HG03432 (cell line): ENCODE measurements around the gene TENT5D.
"Not testable (repeated sequence)": the region's sequence is repeated elsewhere in the genome, so short reads cannot be mapped to it uniquely, and the experiment has no call there.

Experiments
- ATAC-seq: cut with Tn5 transposase; IDR thresholded peaks from one replicate; pipeline ENCODE4 v1.9.1; 2021; ENCODE audit warnings: mild to moderate bottlenecking, moderate library complexity; ENCODE audit not compliant: unreplicated experiment

TENT5D gene

DNA sequence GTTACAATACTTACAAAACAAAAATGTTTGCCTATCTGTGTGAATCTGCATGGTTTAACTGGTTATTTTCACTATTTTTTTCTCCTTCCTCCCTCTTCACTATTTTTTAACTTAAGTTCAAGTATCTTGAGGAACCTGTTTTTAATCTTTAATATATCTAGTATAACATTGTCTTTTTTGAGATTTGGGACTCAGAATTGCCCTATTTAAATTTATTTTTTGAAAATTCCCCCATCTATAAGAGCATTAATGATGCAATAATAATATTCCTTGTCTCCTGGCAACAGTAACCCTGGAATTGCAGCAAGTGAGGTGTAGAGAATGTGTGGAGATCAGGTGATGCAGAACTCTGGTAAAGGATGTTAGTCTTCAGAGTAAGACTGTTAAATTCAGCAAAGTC is at the start of gene TENT5D:
Gene TENT5D (plus strand): TSS at position 301 of the 400 bp plus-strand sequence. CDS start 22,093 bp downstream, outside the sequence.
- no peak for ATAC-seq

DNA sequence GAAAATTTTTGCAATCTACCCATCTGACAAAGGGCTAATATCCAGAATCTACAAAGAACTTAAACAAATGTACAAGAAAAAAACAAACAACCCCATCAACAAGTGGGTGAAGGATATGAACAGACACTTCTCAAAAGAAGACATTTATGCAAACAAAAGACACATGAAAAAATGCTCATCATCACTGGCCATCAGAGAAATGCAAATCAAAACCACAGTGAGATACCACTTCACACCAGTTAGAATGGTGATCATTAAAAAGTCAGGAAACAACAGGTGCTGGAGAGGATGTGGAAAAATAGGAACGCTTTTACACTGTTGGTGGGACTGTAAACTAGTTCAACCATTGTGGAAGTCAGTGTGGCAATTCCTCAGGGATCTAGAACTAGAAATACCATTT is 34.6 kb upstream of the TENT5D start:
- not testable (repeated sequence) for ATAC-seq

DNA sequence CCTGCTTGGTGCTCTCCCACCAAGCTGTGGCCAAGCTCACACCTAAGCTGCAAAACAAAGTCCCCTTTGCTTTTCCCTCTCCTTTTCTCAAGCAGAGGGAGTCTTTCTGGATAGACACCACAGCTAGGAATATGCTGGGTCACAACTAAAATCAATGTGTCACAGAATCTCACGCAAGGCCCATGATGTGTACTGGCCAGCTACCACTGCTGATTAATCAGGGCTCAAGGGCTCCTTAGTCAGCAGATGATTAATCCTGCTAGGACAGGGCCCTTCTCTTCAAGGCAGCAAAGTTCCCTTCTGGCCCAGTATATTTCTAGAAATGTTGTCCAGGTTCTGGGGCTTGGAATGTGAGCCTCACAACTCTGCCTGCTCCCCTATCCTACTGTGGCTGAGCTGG is 32.0 kb upstream of the TENT5D start:
- no peak for ATAC-seq

DNA sequence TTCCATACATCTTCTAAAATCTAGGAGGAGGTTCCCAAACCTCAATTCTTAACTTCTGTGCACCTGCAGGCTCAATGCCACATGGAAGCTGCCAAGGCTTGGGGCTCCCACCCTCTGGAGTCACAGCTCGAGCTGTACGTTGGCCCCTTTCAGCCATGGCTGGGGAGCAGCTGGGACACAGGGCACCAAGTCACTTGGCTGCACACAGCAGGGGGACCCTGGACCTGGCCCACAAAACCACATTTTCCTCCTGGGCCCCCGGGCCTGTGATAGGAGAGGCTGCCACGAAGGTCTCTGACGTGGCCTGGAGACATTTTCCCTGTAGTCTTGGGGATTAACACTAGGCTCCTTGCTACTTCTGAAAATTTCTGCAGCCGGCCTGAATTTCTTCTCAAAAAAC is 8.2 kb upstream of the TENT5D start:
- ATAC-seq, result no peak

DNA sequence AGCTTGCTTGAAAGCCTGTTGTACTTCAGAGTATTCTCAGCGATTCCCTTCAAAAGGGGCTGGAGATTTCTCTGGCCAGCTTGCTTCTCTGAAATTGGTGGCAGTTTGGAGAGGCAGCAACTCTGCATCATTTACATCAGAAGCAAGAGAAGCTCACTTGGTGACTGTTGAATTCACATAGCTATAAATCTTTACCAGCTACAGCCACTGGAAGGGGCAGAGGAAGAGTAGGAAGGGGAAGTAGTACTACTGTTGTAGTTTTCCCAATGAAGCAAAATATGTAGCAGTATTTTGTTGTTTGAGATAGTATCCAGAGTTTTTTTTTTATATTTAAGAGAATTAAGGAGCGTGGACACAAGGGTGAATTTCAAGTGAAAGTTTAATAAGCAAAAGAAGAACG is 2.8 kb downstream of the TENT5D start:
- ATAC-seq, result no peak

DNA sequence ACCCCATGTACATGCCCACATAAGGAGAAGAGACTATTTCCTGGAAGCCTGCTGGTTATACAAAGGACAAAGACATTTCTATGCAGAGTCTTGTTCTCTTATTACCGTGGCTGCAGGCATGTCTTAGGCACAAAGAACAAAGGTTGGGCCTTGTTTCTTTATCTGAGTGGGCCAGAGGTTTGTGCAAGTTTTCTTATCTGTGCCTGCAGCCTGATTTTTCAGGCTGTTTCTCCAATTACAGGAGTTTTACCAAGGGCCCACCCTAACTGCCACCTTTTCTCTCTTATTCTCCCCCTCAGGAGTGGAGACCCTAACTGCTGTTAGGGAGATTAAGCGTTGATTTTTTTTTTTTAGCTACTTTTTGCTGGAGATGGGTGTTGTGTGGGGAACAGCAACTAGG is 3.5 kb downstream of the TENT5D start:
- ATAC-seq, result no peak

DNA sequence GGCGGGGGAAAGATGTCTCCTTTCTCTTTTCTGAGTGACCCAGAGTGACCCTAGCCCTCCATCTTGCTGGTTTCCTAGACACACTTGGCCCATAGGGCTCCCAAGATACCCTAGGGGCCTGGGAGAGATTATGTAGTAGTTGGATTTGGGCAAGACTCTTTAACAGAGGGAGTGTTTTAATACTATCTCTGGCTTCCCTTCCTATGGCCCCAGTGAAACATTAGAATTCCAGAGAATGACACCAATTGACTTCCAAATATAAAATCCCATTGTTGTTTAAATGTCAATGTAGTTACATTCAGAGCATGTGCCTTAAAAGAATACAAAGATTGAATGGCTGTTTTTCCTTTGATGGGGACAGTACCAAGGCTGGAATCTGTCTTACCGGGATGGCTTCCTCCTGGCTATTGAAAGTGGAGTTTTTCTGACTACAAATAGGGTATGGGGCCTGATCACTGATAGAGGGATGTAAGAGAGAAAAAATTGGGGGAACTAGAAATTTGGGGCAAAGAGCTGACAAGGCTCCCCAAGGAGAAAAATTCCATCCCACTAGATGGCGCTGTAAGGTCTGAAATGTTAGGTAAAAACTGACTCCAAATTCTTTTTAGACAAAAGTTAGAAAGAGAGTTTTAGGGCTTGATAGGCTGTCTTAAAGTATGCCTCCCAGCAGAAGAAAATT is 10.7 kb downstream of the TENT5D start:
- no peak for ATAC-seq

DNA sequence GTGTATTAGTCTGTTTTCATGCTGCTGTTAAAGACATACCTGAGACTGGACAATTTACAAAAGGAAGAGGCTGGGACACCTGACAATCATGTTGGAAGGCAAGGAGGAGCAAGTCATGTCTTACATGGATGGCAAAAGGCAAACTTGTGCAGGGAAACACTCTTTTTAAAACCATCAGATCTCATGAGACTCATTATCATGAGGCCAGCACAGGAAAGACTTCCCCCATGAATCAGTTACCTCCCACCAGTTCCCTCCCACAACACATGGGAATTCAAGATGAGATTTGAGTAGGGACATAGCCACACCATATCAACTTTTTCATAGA is 11.2 kb downstream of the TENT5D start:
- no peak for ATAC-seq

DNA sequence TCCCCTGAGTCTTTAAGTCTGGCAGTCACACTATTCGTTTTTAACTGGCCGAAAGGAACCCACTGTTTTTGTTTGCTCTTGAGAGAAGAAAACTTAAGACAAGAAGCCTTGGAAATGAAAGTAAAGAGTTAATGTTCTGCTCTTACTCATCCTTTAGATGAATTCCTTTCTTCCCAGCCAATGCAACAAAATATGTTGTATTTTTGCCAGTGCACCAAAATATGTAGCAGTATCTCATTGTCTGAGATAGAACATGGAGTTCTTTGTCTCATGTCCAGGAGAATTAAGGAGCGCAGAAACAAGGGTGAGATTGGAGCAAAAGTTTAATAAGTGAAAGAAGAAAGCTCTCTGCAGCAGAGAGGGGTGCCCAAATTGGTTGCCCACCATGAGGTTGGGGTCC is 12.2 kb downstream of the TENT5D start:
- ATAC-seq, result no peak

DNA sequence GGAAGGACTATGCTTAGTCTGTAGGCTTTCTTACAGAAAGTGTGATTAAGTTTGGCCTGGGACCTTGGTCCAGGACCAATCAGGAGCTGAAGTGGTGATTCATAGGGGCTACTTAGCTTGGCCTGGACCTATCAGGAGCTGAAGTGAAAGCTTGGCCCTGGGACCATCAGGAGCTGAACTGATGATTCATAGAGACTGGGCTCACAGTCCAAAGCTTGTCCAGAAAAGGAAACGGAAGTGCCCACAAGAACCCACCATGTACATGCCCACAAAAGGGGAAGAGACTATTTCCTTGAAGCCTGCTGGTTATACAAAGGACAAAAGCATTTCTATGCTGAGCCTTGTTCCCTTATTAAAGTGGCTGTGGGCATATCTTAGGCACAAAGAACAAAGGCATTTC is 12.6 kb downstream of the TENT5D start:
- ATAC-seq, result no peak

DNA sequence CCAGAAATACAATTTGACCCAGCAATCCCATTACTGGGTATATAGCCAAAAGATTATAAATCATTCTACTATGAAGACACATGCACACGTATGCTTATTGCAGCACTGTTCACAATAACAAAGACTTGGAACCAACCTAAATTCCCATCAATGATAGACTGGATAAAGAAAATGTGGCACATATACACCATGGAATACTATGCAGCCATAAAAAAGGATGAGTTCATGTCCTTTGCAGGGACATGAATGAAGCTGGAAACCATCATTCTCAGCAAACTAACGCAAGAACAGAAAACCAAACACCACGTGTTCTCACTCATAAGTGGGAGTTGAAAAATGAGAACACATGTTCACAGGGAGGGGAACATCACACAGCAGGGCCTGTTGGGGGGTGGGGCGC is 47.9 kb downstream of the TENT5D start:
- not testable (repeated sequence) for ATAC-seq

DNA sequence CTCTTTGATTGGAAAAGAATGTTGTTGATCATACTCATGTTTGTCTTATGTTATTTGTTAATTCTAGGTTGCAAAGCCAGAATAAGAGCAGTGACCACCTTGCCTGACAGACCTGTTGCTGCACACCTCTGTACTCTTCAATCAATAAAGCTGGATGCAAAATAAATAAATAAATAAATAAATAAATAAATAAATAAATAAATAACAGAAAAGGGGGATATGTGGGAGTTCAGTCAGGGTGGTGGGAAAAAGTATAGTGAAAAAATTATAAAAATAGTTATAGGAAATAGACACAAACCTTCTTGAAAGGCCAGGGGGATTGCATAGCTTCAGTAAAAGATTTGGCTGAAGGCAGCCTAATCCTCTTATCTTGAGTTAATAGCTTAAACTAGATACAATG is 51.3 kb downstream of the TENT5D start:
- no peak for ATAC-seq

DNA sequence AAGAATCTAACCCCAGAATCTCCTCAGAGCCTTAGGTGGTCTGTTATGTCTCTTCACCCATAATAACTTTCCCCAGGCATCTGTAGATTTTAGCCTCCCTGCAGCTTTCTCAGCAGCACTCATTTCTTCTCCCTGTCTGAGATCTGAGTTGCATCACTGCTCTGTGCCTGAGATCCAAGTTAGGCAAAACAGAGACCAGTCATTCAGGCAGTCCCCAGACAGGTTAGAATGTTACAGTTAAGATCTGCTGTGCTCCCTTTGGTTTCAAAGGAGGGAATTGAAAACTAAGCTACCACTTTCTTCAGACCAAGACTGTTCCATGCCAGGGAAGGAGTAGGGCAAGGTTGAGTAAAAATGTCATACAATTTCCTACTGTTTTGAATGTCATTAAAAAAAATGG is 65.3 kb downstream of the TENT5D start:
- no peak for ATAC-seq

DNA sequence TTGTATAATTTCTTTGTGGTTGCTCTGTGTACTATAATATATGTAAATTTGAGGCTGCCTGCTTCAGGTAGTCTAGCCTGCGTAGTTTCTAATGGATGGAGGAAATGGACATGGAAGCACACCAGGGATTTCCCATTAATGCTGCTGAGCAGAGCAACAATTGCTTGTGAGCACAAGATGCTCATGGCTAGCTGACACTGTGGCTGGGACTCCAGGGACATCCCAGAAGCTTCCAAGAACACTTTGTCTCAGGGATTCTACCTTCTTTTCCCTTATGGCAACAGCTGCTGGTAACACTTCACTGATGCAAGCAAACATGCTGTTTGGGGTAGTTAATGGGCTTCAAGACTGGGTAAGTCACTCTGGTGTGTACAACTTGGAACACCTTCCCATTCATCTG is 66.1 kb downstream of the TENT5D start:
- ATAC-seq, result no peak

DNA sequence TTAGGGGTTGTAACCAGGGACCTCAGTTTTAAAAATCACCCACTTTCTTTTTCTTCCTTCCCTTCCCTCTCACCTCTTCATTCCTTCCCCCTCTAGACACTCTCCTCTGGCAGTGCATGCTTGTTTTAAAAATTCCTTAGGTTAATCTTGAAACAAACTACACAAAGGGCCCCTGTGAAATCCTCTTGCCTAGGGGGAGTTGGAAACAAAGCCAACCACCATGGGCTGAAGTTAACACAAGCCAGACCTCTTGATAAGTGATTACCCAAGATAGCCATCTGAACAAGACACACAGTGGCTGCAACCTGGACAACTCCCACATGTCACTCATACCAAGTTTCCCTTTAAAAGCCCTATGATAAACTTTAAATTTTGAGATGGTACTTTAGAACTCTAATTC is 68.9 kb downstream of the TENT5D start:
- ATAC-seq, result no peak
